WTC11 (cell line): ENCODE measurements around the gene TMEM121B. TPM values are rescaled to one million over a fixed set of nuclear protein-coding genes. Genes with fewer than 3 reads are reported as not detected.

Source experiments
- ARID4B ChIP-seq: sonication (generic); formaldehyde crosslinking; IDR thresholded peaks from 2 replicates; pipeline ENCODE4 v1.8.0; 2023; ENCODE audit warnings: missing genetic modification reagents, mild to moderate bottlenecking, borderline replicate concordance
- CBFB ChIP-seq: sonication (generic); formaldehyde crosslinking; IDR thresholded peaks from 2 replicates; pipeline ENCODE4 v1.8.1; 2022; ENCODE audit warnings: mild to moderate bottlenecking, low read depth, missing genetic modification reagents
- CREB1 ChIP-seq: sonication (generic); formaldehyde crosslinking; IDR thresholded peaks from 2 replicates; pipeline ENCODE4 v1.8.0; 2023; ENCODE audit warnings: mild to moderate bottlenecking, missing genetic modification reagents
- ESRRA ChIP-seq: sonication (generic); formaldehyde crosslinking; IDR thresholded peaks from 2 replicates; pipeline ENCODE4 v1.8.1; 2022; ENCODE audit warnings: mild to moderate bottlenecking, missing genetic modification reagents, borderline replicate concordance
- FOXK1 ChIP-seq: sonication (generic); formaldehyde crosslinking; IDR thresholded peaks from 2 replicates; pipeline ENCODE4 v1.8.0; 2022; ENCODE audit warnings: mild to moderate bottlenecking, moderate library complexity, missing genetic modification reagents
- FOXP1 ChIP-seq: sonication (generic); formaldehyde crosslinking; IDR thresholded peaks from 2 replicates; pipeline ENCODE4 v1.8.0; 2022; ENCODE audit warnings: missing genetic modification reagents, mild to moderate bottlenecking, moderate library complexity, borderline replicate concordance
- FOXP4 ChIP-seq: sonication (generic); formaldehyde crosslinking; IDR thresholded peaks from 2 replicates; pipeline ENCODE4 v1.8.0; 2022; ENCODE audit warnings: mild to moderate bottlenecking, missing genetic modification reagents
- HMGXB4 ChIP-seq: sonication (generic); formaldehyde crosslinking; IDR thresholded peaks from 2 replicates; pipeline ENCODE4 v1.8.1; 2023; ENCODE audit warnings: mild to moderate bottlenecking, moderate library complexity, missing genetic modification reagents
- PRDM15 ChIP-seq: sonication (generic); formaldehyde crosslinking; IDR thresholded peaks from 2 replicates; pipeline ENCODE4 v1.8.0; 2022; ENCODE audit warnings: missing genetic modification reagents
- RELA ChIP-seq: sonication (generic); formaldehyde crosslinking; IDR thresholded peaks from 2 replicates; pipeline ENCODE4 v1.8.1; 2022; ENCODE audit warnings: missing genetic modification reagents, mild to moderate bottlenecking, borderline replicate concordance
- SMAD3 ChIP-seq: sonication (generic); formaldehyde crosslinking; IDR thresholded peaks from 2 replicates; pipeline ENCODE4 v1.8.0; 2022; ENCODE audit warnings: missing genetic modification reagents, mild to moderate bottlenecking, borderline replicate concordance
- SMAD4 ChIP-seq: sonication (generic); formaldehyde crosslinking; IDR thresholded peaks from 2 replicates; pipeline ENCODE4 v1.8.0; 2022; ENCODE audit warnings: mild to moderate bottlenecking, missing genetic modification reagents
- STAT6 ChIP-seq: sonication (generic); formaldehyde crosslinking; conservative IDR thresholded peaks from 2 replicates; pipeline ENCODE4 v1.8.1; 2023; ENCODE audit warnings: mild to moderate bottlenecking, low read depth, missing genetic modification reagents, moderate library complexity
- TEAD1 ChIP-seq: sonication (generic); formaldehyde crosslinking; IDR thresholded peaks from 2 replicates; pipeline ENCODE4 v1.8.0; 2022; ENCODE audit warnings: mild to moderate bottlenecking, missing genetic modification reagents
- USF1 ChIP-seq: sonication (generic); formaldehyde crosslinking; IDR thresholded peaks from 2 replicates; pipeline ENCODE4 v1.8.0; 2022; ENCODE audit warnings: mild to moderate bottlenecking, missing genetic modification reagents
- ZBTB21 ChIP-seq: sonication (generic); formaldehyde crosslinking; IDR thresholded peaks from 2 replicates; pipeline ENCODE4 v1.8.1; 2023; ENCODE audit warnings: mild to moderate bottlenecking, missing genetic modification reagents, borderline replicate concordance
- ZNF219 ChIP-seq: sonication (generic); formaldehyde crosslinking; IDR thresholded peaks from 2 replicates; pipeline ENCODE4 v1.8.0; 2023; ENCODE audit warnings: missing genetic modification reagents, mild to moderate bottlenecking, borderline replicate concordance
- ZNF232 ChIP-seq: sonication (generic); formaldehyde crosslinking; IDR thresholded peaks from 2 replicates; pipeline ENCODE4 v1.8.0; 2022; ENCODE audit warnings: mild to moderate bottlenecking, missing genetic modification reagents
- ZNF263 ChIP-seq: sonication (generic); formaldehyde crosslinking; IDR thresholded peaks from 2 replicates; pipeline ENCODE4 v1.8.1; 2022; ENCODE audit warnings: low read depth, mild to moderate bottlenecking, moderate library complexity, missing genetic modification reagents
- ZNF281 ChIP-seq: sonication (generic); formaldehyde crosslinking; IDR thresholded peaks from 2 replicates; pipeline ENCODE4 v1.8.0; 2023; ENCODE audit warnings: mild to moderate bottlenecking, missing genetic modification reagents
- total RNA-seq: library from RNA; stranded (reverse); gene quantifications from 3 replicates; pipeline ENCODE4 v1.2.3, GENCODE V29; 2021

The TMEM121B gene
- total RNA-seq, 1 experiment from 2014 or later = 7.5 TPM

GRCh38 chr22:17120281-17120680 is 879 bp downstream of the TMEM121B start (continued):
- TF ChIP-seq ARID4B (CRISPR knock-in tag) (peak; percentile 99), ZNF281 (CRISPR knock-in tag) (peak; percentile 56; the same call in 1 of the 2 replicates), ZNF219 (CRISPR knock-in tag) (peak; percentile 97), TEAD1 (CRISPR knock-in tag) (peak; percentile 93; the same call in 1 of the 2 replicates), PRDM15 (CRISPR knock-in tag) (peak; percentile 52; the same call in 1 of the 2 replicates), CBFB (0 out of 2 replicates have a peak, but pooled peaks have one; percentile 23), SMAD3 (CRISPR knock-in tag) (peak; percentile 75; the same call in 1 of the 2 replicates), STAT6 (0 out of 2 replicates have a peak, but pooled peaks have one; percentile 52), ZNF263 (CRISPR knock-in tag) (no peak; the same call in 1 of the 2 replicates), FOXK1 (CRISPR knock-in tag) (peak; percentile 92), FOXP4 (CRISPR knock-in tag) (peak; percentile 98), SMAD4 (CRISPR knock-in tag) (peak; percentile 86), RELA (CRISPR knock-in tag) (peak; percentile 65; the same call in 1 of the 2 replicates), ZNF232 (CRISPR knock-in tag) (peak; percentile 84; the same call in 1 of the 2 replicates), HMGXB4 (0 out of 2 replicates have a peak, but pooled peaks have one; percentile 4), CREB1 (CRISPR knock-in tag) (peak; percentile 63; the same call in 1 of the 2 replicates), USF1 (CRISPR knock-in tag) (peak; percentile 73; the same call in 1 of the 2 replicates), ZBTB21 (CRISPR knock-in tag) (peak; percentile 48; the same call in 1 of the 2 replicates), FOXP1 (CRISPR knock-in tag) (peak; percentile 66), ESRRA (CRISPR knock-in tag) (peak; percentile 78; the same call in 1 of the 2 replicates)
